T-helper 17 cell (primary cell): ENCODE measurements around the gene GATAD2A. TPM values are rescaled to one million over a fixed set of nuclear protein-coding genes. Genes with fewer than 3 reads are reported as not detected.
"Not testable (repeated sequence)": the region's sequence is repeated elsewhere in the genome, so short reads cannot be mapped to it uniquely, and the experiment has no call there.

ENCODE experiments used
- ATAC-seq: fragments of 150-1000 bp; cut with Tn5 transposase; 2 replicates; pipeline ENCODE4 v1.10.0; 2021; ENCODE audit warnings: mild to moderate bottlenecking, moderate library complexity
- DNase-seq, 3 donors: peaks; one replicate each; pipeline versions ENCODE4 v3.0.0 to v3.0.0-alpha.2; 2020 to 2021
- H3K9me3 ChIP-seq: one replicate; pipeline ENCODE4 v1.7.0; 2013; ENCODE audit warnings: low read length, mild to moderate bottlenecking; ENCODE audit not compliant: control insufficient read depth, poor library complexity, severe bottlenecking
- H3K27ac Mint-ChIP-seq: one replicate; pipeline ENCODE4 v1.8.0; 2022; ENCODE audit warnings: mild to moderate bottlenecking, moderate library complexity, mixed read lengths
- H3K27me3 Mint-ChIP-seq: one replicate; pipeline ENCODE4 v1.8.0; 2022; ENCODE audit warnings: mixed read lengths
- H3K36me3 Mint-ChIP-seq: one replicate; pipeline ENCODE4 v1.8.0; 2022; ENCODE audit warnings: low read depth, mixed read lengths
- H3K4me1 Mint-ChIP-seq: one replicate; pipeline ENCODE4 v1.8.0; 2022; ENCODE audit warnings: mild to moderate bottlenecking, mixed read lengths
- H3K4me3 Mint-ChIP-seq: one replicate; pipeline ENCODE4 v1.8.0; 2022; ENCODE audit warnings: mild to moderate bottlenecking, moderate library complexity, mixed read lengths
- total RNA-seq, 4 donors: library from RNA in 2 of 4; stranded (reverse) in 2 of 4; gene quantifications; one replicate each; pipeline ENCODE4 v1.2.3 and lab custom pipeline; 2022 to 2026

The GATAD2A gene
- total RNA-seq, 2 donors from 2014 or later: 129 to 153 TPM

GRCh38 chr19:19381007-19381926 is 24.2 kb upstream of the GATAD2A start:
- Mint-ChIP-seq H3K4me3 (no peak overlapping the region), H3K27ac (no peak overlapping the region)
- ATAC-seq: no peak

DNA sequence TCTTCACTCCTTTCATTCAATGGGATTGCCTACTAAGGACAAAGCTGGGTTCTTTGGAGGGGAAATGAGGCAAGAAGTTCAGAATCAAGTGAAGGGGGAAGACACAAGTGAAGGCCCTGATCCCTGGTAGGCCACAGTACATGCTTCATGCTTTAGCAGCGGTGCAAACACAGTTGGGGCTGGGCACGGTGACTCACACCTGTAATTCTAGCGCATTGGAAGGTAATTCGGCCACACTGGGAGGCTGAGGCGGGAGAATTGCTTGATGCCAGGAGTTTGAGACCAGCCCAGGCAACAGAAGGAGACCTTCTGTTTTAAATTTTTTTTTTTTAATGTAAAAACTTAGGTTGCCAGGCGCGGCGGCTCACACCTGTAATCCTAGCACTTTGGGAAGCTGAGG is 23.4 kb upstream of the GATAD2A start:
- Mint-ChIP-seq H3K36me3 (no peaks in the 10 kb centered on the region), H3K4me1 (peaks cover 14% of the 10 kb centered on the region), H3K27me3 (no peaks in the 10 kb centered on the region), H3K27ac (no peak overlapping the region), H3K4me3 (no peak overlapping the region)
- no peak for ATAC-seq
- no peak for DNase-seq
- H3K9me3 ChIP-seq: no peaks in the 10 kb centered on the region

More at GRCh38 chr19:19381007-19381926, 24.2 kb upstream of the GATAD2A start:
- no peak for DNase-seq
- Mint-ChIP-seq H3K36me3 (no peaks in the 10 kb centered on the region), H3K27me3 (no peaks in the 10 kb centered on the region), H3K4me1 (peaks cover 5% of the 10 kb centered on the region)
- H3K9me3 ChIP-seq: no peaks in the 10 kb centered on the region

- Mint-ChIP-seq H3K4me3 (peak overlapping the region; percentile 92), H3K27ac (no peak overlapping the region), H3K36me3 (no peaks in the 10 kb centered on the region), H3K27me3 (no peaks in the 10 kb centered on the region), H3K4me1 (peaks cover 37% of the 10 kb centered on the region)
- ATAC-seq (no peak), DNase-seq (no peak)
- H3K9me3 ChIP-seq: no peaks in the 10 kb centered on the region
Measured at GRCh38 chr19:19384486-19384885, 21.0 kb upstream of the GATAD2A start.

- Mint-ChIP-seq H3K27me3 (no peaks in the 10 kb centered on the region), H3K36me3 (no peaks in the 10 kb centered on the region), H3K4me3 (peak overlapping the region; percentile 92), H3K27ac (peak overlapping the region; percentile 99), H3K4me1 (peaks cover 44% of the 10 kb centered on the region)
- DNase-seq (peak; percentile 98 to 99 (median 98)), ATAC-seq (peak; percentile 92)
- no peaks in the 10 kb centered on the region for H3K9me3 ChIP-seq
Measured at GRCh38 chr19:19385131-19385895, 20.2 kb upstream of the GATAD2A start.

GRCh38 chr19:19385896-19386869 is 19.3 kb upstream of the GATAD2A start:
- DNase-seq: peak; percentile 32 to 36 (median 34)
- H3K36me3 Mint-ChIP-seq: no peaks in the 10 kb centered on the region
- H3K27ac Mint-ChIP-seq: peak overlapping the region; percentile 99
- ATAC-seq: peak; percentile 7
- H3K27me3 Mint-ChIP-seq: no peaks in the 10 kb centered on the region
- H3K4me3 Mint-ChIP-seq: peak overlapping the region; percentile 98
- H3K9me3 ChIP-seq: no peaks in the 10 kb centered on the region
- H3K4me1 Mint-ChIP-seq: peaks cover 50% of the 10 kb centered on the region

DNA sequence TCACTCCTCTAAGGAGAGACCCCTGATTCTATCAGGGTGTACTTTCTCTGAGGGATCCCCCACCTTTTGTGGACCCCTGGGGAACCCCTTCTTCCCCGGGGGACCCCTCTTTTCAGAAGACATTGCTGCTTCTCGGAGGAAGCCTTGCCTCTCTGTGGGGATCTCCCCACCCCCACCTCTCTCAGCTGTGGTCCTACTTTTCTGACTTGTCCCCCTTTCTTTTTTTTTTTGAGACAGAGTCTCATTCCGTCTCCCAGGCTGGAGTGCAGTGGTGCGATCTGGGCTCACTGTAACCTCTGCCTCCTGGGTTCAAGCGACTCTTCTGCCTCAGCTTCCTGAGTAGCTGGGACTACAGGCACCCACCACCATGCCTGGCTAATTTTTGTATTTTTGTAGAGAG is 18.4 kb upstream of the GATAD2A start:
- no peaks in the 10 kb centered on the region for H3K9me3 ChIP-seq
- Mint-ChIP-seq H3K4me1 (peaks cover 52% of the 10 kb centered on the region), H3K27me3 (no peaks in the 10 kb centered on the region), H3K4me3 (peak overlapping the region; percentile 98), H3K36me3 (no peaks in the 10 kb centered on the region), H3K27ac (peak overlapping the region; percentile 99)
- DNase-seq (no peak), ATAC-seq (no peak)

GRCh38 chr19:19388568-19389555 is 16.6 kb upstream of the GATAD2A start:
- no peak for ATAC-seq
- no peaks in the 10 kb centered on the region for H3K36me3 Mint-ChIP-seq

GRCh38 chr19:19389683-19390082 is 15.8 kb upstream of the GATAD2A start:
- Mint-ChIP-seq H3K27ac (peak overlapping the region; percentile 99), H3K4me1 (peaks cover 56% of the 10 kb centered on the region)
- not testable (repeated sequence) for H3K36me3 Mint-ChIP-seq, DNase-seq, H3K9me3 ChIP-seq, H3K27me3 Mint-ChIP-seq, ATAC-seq, H3K4me3 Mint-ChIP-seq

More at GRCh38 chr19:19388568-19389555, 16.6 kb upstream of the GATAD2A start:
- Mint-ChIP-seq H3K4me1 (peaks cover 51% of the 10 kb centered on the region), H3K27ac (peak overlapping the region; percentile 99), H3K4me3 (peak overlapping the region; percentile 98), H3K27me3 (no peaks in the 10 kb centered on the region)
- no peaks in the 10 kb centered on the region for H3K9me3 ChIP-seq
- no peak for DNase-seq

GRCh38 chr19:19394333-19394732 is 11.1 kb upstream of the GATAD2A start:
- peak overlapping the region; percentile 75 for H3K27ac Mint-ChIP-seq
- DNase-seq, H3K36me3 Mint-ChIP-seq, H3K4me3 Mint-ChIP-seq, H3K27me3 Mint-ChIP-seq, H3K9me3 ChIP-seq, ATAC-seq: not testable (repeated sequence)
- peaks cover 29% of the 10 kb centered on the region for H3K4me1 Mint-ChIP-seq

DNA sequence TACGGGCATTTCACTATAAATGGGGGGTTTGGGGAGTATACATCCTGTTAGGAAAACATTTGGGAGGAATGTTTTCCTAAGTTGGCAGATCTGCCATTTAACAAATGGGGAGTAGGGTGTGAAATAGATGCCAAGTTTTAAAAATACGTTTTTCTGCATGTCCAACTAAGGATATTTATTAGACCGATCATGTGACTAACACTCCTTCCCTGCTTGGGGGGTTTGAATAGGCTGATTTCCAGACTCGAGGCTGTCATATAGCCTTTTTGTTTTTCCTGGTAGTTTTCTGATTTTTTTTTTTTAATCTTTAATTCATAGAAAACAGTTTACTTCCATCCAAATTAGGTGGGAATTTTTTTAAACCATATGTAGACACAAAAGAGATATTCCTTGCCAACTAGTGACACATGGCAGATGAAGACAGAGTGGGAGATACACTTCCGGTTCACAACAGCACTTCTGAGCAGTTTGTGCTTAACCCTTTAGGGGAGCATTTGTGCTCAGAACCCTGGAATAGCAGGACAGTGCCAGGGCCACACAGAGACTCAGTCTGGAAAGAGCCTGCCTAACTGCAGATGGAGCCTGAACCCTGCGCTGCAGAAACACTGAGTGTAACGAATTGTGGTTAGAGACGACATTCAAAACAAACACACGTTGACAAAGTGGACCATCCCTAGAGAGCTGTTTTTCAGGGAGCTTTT is 5.6 kb upstream of the GATAD2A start:
- no peak for DNase-seq
- no peaks in the 10 kb centered on the region for H3K9me3 ChIP-seq
- Mint-ChIP-seq H3K4me3 (no peak overlapping the region), H3K27me3 (no peaks in the 10 kb centered on the region), H3K27ac (peak overlapping the region; percentile 67), H3K4me1 (peaks cover 21% of the 10 kb centered on the region), H3K36me3 (peaks cover 2% of the 10 kb centered on the region)
- ATAC-seq: no peak

- Mint-ChIP-seq H3K36me3 (peaks cover 2% of the 10 kb centered on the region), H3K27ac (no peak overlapping the region), H3K27me3 (no peaks in the 10 kb centered on the region), H3K4me3 (no peak overlapping the region), H3K4me1 (peaks cover 34% of the 10 kb centered on the region)
- DNase-seq: no peak
- ATAC-seq: no peak
- H3K9me3 ChIP-seq: no peaks in the 10 kb centered on the region
Measured at GRCh38 chr19:19402656-19403372, 2.7 kb upstream of the GATAD2A start.
